ENCODE data around the gene CCDC12.

- TF ChIP-seq CTCF (IDR thresholded peaks at IDR 0.05): no peak
- TF ChIP-seq POLR2A (IDR thresholded peaks at IDR 0.05): no peak
- TF ChIP-seq POLR2AphosphoS5 (IDR thresholded peaks at IDR 0.05): no peak
- no peak for TF ChIP-seq EP300 (IDR thresholded peaks at IDR 0.05)
Observed at GRCh38 chr3:46950177-46950576, 26.4 kb downstream of the CCDC12 start.

Measured in gastroesophageal sphincter (tissue), 3 donors.